GM18507 (cell line): ENCODE results near the gene ZCCHC14.

Experiments
- DNase-seq: peaks from one replicate; pipeline ENCODE4 v3.0.0; 2011; ENCODE audit warnings: low read depth; ENCODE audit not compliant: insufficient read length; ENCODE audit errors: extremely low spot score
- FAIRE-seq: peaks from 2 replicates; lab custom pipeline; 2011; peaks lifted over from hg19 to GRCh38; lab: Jason Lieb, UNC

Gene ZCCHC14

GRCh38 chr16:87492721-87493607, at the start of gene ZCCHC14:
TSS of gene ZCCHC14 (minus strand) at chr16:87493024. CDS start at chr16:87492238, 786 bp downstream.
- DNase-seq: peak; percentile 99

GRCh38 chr16:87541872-87542234, 49.0 kb upstream of the ZCCHC14 start:
- DNase-seq: no peak
- no peak for FAIRE-seq

More at GRCh38 chr16:87492721-87493607, at the start of gene ZCCHC14:
- peak; percentile 84 for FAIRE-seq

GRCh38 chr16:87541147-87541871, 48.5 kb upstream of the ZCCHC14 start:
- FAIRE-seq (no peak), DNase-seq (no peak)

- no peak for FAIRE-seq
- no peak for DNase-seq
Observed at GRCh38 chr16:87540897-87541146, 48.0 kb upstream of the ZCCHC14 start.

- no peak for DNase-seq
- FAIRE-seq: no peak
Observed at GRCh38 chr16:87540072-87540896, 47.5 kb upstream of the ZCCHC14 start.

- no peak for DNase-seq
- FAIRE-seq: no peak
Observed at GRCh38 chr16:87539113-87539512, 46.3 kb upstream of the ZCCHC14 start.

GRCh38 chr16:87538594-87538993, 45.8 kb upstream of the ZCCHC14 start:
- FAIRE-seq: no peak
- no peak for DNase-seq

- DNase-seq: no peak
- no peak for FAIRE-seq
Observed at GRCh38 chr16:87538160-87538559, 45.3 kb upstream of the ZCCHC14 start.

GRCh38 chr16:87536795-87537142, 43.9 kb upstream of the ZCCHC14 start:
- FAIRE-seq: no peak
- no peak for DNase-seq

GRCh38 chr16:87535855-87536794, 43.3 kb upstream of the ZCCHC14 start:
- no peak for FAIRE-seq

GRCh38 chr16:87535457-87535854, 42.6 kb upstream of the ZCCHC14 start:
- FAIRE-seq (no peak), DNase-seq (no peak)

More at GRCh38 chr16:87535855-87536794, 43.3 kb upstream of the ZCCHC14 start:
- DNase-seq: no peak

- FAIRE-seq (no peak), DNase-seq (no peak)
Observed at GRCh38 chr16:87534751-87535150, 41.9 kb upstream of the ZCCHC14 start.

GRCh38 chr16:87534030-87534653, 41.3 kb upstream of the ZCCHC14 start:
- DNase-seq (no peak), FAIRE-seq (no peak)

- FAIRE-seq: no peak
- DNase-seq: no peak
Observed at GRCh38 chr16:87533061-87533460, 40.2 kb upstream of the ZCCHC14 start.

- no peak for FAIRE-seq
- DNase-seq: no peak
Observed at GRCh38 chr16:87531418-87531817, 38.6 kb upstream of the ZCCHC14 start.

- FAIRE-seq: no peak
- no peak for DNase-seq
Observed at GRCh38 chr16:87528690-87529579, 36.1 kb upstream of the ZCCHC14 start.

GRCh38 chr16:87527055-87527724, 34.4 kb upstream of the ZCCHC14 start:
- DNase-seq: no peak
- no peak for FAIRE-seq
